Stimulated activated CD4-positive, alpha-beta T cell treated with anti-CD3 and anti-CD28 coated beads, Interleukin-12 subunit alpha, Interleukin-12 subunit beta, amount 100 ng/mL, for 4 hours (primary cell): ENCODE measurements around the gene WASF3.

Experiments used
- DNase-seq: peaks from one replicate; pipeline ENCODE4 v3.0.0-alpha.2; 2020

The WASF3 gene

DNA sequence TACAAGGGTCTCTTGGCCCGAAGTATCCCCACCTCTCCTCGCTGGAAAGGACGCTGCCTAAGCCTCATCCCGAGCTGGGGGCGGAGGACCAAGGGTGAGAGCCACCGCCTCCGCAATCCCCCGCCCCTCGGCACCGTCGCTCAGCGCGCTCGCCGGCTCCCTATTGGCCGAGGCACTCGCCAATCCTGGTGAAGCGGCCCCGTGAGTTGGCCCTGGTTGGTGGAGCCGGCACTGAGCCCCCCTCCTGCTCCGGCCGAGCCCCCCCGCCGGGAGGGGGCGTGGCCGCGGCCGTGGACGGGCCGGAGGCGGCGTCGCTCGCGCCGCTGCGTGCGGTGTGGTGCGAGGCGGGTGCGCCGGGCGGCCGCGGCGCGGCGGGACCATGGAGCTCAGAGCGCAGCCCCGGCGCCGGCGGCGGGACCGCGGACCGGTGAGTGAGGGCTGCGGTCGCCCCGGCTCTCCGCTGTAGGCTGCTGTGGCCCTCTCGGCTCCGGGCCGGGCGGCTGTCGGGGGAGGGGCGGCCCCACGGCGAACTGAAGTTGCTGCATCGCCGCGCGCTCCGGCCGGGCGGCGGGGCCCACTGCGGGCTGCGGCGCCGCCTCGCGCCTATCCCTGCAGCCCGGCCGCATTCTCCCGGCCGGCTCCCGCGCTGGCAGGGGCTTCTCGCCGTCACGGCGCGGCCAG lies at the start of gene WASF3:
TSS of gene WASF3 (plus strand) at position 291 of the 681 bp plus-strand sequence. CDS start 84,588 bp downstream, outside the sequence.
- peak; percentile 14 for DNase-seq

- DNase-seq, result no peak
These were observed 48.6 kb upstream of the WASF3 start for GRCh38 chr13:26508885-26509284.

DNA sequence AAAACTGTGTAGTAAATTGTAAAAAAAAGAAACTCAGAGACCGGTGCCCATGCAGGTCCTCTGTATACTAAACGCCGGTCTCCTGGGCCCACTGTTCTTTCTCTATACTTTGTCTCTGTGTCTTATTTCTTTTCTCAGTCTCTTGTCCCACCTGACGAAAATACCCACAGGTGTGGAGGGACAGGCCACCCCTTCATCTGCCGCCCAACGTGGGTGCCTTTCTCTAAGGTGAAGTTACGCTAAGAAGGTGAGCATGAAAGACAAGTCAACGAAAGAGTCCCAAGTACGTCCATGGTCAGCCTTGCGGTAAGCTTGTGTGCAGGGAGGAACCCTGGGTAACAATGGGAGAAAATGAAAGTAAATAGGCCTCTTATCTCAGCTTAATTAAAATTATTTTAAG lies 48.0 kb upstream of the WASF3 start:
- no peak for DNase-seq

GRCh38 chr13:26513931-26514330 lies 43.6 kb upstream of the WASF3 start:
- DNase-seq, result no peak

DNA sequence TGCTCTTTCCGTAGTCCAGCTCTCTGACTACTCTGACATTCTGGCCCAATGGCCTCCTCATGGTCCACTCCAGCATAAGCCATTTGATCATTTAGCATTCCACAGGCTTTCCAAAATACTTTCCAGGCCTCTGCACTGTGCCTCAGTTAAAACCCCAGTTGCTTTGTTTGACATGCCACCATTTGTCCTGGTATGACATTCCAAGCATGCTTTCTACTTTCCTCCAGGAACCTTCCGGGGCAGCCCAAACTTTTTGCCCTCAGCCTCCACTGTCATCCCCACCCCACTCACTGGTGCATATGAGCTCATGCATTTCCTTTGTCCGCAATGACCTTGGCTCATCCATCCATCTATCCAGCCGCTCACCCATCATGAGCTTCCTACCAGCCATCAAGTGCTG lies 41.8 kb upstream of the WASF3 start:
- DNase-seq, result no peak

DNA sequence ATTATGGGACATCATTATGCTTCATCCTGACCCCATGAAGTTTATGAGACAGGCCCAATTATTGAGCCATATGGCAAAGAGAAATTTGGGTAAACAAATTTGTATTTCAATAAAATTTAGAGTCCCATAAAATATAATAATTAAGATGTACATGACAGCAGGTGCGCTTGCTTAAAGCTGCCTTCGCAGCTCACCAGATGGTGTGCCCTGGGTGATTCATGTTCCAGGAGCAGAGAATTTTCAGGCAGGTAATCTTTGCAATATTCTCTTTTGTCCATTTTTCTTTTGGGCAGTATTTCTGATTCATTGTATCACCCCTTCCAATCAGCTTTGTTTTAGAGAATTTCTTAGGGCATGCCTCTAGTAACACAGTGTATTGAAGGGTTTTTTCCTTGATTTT lies 39.5 kb upstream of the WASF3 start:
- no peak for DNase-seq

DNA sequence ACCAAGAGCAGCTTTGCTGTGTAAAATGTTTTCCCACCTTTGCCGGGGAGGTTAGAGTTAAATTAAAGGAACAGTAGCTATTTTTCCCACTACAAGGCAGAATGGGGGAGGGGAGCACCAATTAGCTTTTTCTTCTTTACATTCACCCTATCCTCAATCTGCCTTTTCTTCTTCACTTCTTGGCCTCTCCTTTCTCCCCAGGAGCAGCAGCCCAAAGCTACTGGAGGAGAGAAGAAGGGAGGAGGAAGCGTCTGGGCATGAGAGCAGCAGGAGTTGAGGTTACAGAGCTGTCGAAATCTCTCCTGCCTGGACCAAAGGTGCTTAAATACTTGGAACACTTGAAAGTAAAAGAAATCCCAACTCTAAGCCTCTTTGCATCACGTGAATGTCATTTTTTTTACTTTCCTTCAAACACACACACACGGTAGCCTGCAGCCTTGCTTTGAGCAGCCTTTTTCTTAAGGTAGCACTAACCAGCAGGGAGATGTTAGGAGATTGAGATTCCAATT lies 39.0 kb upstream of the WASF3 start:
- DNase-seq, result no peak

- no peak for DNase-seq
These were observed 34.9 kb upstream of the WASF3 start for GRCh38 chr13:26522571-26522970.

GRCh38 chr13:26523007-26523406 lies 34.5 kb upstream of the WASF3 start:
- DNase-seq, result no peak

DNA sequence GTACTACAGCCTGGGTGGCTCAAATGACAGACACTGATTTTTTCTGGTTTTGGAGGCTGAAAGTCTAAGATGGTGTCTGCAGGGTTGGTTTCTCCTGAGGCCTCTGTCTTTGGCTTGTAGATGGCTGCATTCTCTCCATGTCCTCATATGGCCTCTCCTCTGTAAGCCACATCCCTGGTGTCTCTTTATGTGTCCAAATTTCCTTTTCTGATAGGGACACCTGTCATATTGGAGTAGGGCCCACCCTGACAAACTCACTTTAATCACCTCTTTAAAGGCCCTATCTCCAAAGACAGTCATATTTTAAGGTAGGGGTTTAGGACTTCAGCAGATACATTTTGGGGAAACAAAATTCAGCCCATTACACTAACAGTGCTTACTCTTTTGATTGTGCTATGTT lies 32.0 kb upstream of the WASF3 start:
- DNase-seq, result no peak

DNA sequence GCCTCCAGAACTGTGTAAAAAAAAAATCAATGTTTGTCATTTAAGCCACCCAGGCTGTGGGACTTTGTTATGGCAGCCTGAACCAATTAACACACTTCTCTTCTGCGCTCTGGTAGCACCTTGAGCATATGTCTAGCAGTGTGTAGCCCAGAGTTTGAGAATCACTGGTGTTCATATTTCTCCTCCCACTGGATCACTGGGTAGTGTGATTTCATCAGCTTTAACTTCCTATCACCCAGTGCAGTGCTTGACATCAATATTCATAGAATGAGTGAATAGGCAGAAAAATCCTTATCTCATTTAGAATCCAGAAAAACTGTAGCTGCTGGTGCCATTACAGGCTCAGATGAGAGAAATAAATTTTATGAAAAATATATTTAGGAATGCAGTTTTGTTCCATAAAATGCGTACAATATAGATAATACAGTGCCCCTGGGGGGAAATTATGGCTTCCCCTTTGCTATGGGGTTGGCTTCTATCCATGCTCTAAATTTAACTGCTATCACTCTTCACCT lies 30.7 kb upstream of the WASF3 start:
- DNase-seq, result no peak

- no peak for DNase-seq
These were observed 29.0 kb upstream of the WASF3 start for GRCh38 chr13:26528527-26528926.

GRCh38 chr13:26529441-26529840 lies 28.0 kb upstream of the WASF3 start:
- DNase-seq, result peak; percentile 10

DNA sequence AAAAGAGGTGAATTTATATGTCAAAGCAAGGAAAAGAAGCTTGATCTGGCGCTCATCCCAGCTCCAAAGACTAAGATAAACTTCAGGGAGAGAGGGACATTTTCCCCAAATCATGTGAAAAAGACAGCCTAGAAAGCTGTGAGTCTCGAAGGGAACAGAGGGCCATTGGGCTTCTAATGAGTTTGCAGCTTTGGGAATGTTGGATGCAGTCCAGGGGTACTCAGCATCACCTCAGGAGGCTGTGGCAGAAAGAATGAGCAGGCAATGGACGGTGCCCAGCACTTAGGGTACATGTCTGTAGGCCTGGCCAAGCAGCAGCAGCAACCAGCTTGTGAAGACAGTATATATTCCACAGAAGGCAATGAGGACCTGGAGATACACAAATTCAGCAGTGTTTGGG lies 25.7 kb upstream of the WASF3 start:
- no peak for DNase-seq

DNA sequence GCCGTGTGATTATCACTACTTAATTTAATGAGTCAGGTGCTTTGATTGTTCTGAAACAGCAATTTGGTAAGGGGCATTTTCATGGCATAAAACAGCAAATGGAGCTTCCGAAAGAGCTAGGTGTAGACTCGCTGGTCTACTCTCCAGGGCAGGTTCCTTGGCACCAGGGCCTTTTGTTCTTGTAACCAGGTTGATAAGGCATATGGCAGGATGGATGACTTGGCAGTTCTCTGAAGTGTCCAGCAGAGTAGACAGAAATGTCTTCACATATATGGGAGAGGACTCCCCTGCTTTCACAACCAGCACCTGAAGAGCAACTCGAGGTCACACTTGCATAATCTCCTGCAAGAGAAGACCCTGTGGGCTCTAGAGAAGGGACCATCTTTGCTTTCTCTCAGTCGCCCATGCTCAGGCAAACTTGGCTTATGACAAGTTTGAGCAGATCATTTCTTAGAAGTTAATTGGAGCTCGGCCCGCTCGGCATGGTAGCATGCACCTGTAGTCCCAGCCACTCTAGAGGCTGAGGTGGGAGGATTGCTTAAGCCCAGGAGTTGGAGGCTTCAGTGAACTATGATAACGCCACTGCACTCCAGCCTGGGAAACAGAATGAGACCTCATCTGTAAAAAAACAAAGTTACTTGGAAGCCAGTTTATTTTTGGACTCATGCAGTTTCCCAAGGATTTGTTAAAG lies 23.3 kb upstream of the WASF3 start:
- no peak for DNase-seq

GRCh38 chr13:26538363-26539317 lies 18.8 kb upstream of the WASF3 start:
- no peak for DNase-seq

DNA sequence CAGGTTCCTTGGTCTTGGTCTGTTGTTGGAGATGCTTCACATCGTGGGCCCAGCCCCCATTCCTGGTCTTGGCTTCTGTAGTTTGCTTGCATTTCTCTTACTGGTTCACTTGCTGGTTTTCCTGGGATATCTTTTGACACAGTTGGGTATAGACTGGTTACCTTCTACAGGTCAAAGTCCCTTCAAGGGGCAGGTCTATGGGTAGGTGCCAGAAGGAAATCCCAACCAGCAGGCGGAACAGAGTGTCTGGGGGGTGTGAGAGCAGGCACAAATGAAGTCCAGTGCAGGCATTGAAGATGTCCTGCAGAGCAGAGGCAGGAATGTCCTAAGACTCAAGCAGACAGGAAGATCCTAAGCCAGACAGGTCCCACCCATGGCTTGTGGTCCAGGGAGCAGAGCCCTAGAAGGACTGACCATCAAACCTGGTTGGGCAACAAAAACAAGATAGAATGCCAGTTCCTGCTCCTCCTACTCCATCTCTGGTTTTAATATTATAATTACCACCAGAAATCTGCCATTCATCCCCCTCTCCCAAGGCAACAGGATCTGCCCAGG lies 17.7 kb upstream of the WASF3 start:
- DNase-seq, result no peak

- no peak for DNase-seq
These were observed 17.1 kb upstream of the WASF3 start for GRCh38 chr13:26540334-26540733.

GRCh38 chr13:26541041-26541440 lies 16.4 kb upstream of the WASF3 start:
- DNase-seq, result no peak

DNA sequence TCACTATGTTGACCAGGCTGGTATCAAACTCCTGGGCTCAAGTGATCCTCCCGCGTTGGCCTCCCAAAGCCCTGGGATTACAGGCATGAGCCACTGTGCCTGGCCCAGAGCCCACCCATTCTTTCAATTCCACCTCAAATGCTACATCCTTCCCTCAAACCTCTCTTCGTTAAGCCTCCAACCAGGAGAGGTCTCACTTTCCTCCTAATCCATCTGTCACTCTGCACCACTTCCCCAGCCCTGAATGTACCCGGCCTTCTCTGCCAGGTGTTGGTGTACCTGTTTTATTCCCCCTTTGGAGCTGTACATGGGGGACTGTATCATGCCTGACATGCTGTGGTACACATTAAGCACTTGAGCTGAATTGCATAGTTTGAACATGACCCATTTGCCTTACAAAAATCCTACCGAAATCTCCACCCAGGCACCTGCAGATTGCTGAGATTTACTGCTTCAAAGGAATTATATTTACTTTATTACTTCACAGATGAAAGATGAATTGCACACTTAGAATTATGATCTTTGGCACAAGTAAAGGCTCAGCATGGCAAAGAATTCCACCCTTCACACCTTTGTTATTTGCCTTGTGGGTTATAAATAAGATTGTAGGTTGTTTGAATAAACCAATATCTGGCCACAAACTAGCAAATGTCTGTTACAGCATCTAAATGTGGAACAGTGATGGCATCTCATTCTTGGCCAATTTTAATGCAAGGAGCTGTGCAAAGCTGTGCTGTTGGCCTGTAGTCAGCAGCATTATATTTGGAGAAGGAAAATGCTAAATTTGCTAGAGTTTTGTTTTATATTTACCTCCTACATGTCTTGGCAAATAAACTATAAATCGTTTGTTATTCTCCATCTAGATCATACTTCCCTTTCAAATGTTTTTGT lies 15.6 kb upstream of the WASF3 start:
- DNase-seq, result no peak

DNA sequence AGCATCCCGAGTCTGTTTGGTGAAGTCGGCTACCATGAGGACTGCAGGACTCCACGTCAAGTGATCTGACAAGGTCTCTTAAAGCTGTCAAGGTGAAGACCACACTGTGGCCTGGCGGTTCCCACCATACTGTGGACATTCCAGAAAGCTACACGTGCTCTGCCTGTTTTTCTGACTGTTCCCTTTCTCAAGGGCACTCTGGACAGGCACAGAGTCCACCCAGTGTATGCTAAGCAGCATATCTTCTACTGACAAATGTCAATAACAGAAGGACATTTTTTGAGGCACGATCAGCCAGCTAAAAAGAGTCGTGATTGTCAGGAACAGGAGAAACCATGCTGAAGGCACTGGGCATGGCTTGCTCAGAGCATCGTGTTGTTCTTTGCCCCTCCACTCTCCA lies 12.8 kb upstream of the WASF3 start:
- DNase-seq, result no peak
